Rectal smooth muscle tissue (tissue), 1 donor: ENCODE results near the gene DENND1A.
"Not testable (repeated sequence)": the region's sequence is repeated elsewhere in the genome, so short reads cannot be mapped to it uniquely, and the experiment has no call there.

Experiments
- H3K27ac ChIP-seq: one replicate; pipeline ENCODE4 v1.7.0; 2013; ENCODE audit warnings: low read depth, low read length, inconsistent platforms
- H3K27me3 ChIP-seq: one replicate; pipeline ENCODE4 v1.7.0; 2013; ENCODE audit warnings: low read length; ENCODE audit not compliant: control insufficient read depth, insufficient read depth
- H3K36me3 ChIP-seq: one replicate; pipeline ENCODE4 v1.7.0; 2013; ENCODE audit warnings: low read length; ENCODE audit not compliant: control insufficient read depth, insufficient read depth
- H3K4me1 ChIP-seq: one replicate; pipeline ENCODE4 v1.7.0; 2013; ENCODE audit warnings: low read length; ENCODE audit not compliant: control insufficient read depth, insufficient read depth
- H3K4me3 ChIP-seq: one replicate; pipeline ENCODE4 v1.7.0; 2013; ENCODE audit warnings: low read length
- H3K9ac ChIP-seq: one replicate; pipeline ENCODE4 v1.7.0; 2013; ENCODE audit warnings: low read length

DENND1A gene

DNA sequence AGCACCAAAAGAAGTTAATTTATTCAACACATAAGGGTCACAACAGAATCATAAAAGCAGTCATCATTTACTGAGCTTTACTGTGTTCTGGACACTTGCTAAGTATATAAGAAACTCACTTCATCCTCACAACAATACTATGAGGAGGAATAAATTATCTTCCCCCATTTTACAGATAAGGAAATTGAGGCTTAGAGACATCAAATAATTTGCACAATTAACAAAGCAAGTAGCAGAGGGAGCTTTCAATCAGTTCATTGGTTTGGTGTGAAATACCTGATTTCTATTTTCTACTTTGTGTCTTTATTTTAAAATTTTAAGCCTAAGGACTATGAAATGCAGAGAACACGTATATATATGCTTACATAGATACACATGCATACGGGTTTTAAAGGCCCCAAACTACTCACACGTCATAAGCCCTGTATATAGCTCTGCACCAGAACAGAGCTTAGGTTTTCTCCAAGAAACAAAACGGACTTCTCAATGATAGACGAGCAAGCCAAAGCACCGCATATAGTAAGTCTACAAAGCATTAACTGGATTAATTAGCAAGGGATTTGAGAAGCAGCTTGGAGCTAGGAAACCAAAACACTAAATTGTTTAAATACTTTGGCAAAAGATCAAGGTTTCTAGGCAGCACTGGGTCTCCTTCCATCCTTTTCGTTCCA lies 95.6 kb downstream of the DENND1A start:
- Histone ChIP-seq H3K27ac (no peak overlapping the region), H3K4me3 (no peak overlapping the region), H3K27me3 (no peaks in the 10 kb centered on the region), H3K36me3 (no peaks in the 10 kb centered on the region), H3K9ac (no peak overlapping the region), H3K4me1 (peaks cover 2% of the 10 kb centered on the region)

GRCh38 chr9:123832858-123833650 lies 96.9 kb downstream of the DENND1A start:
- H3K4me3 ChIP-seq, result no peak overlapping the region

GRCh38 chr9:123832176-123832575 lies 97.8 kb downstream of the DENND1A start:
- Histone ChIP-seq H3K9ac (no peak overlapping the region), H3K4me3 (no peak overlapping the region), H3K4me1 (peaks cover 2% of the 10 kb centered on the region), H3K27me3 (no peaks in the 10 kb centered on the region), H3K36me3 (no peaks in the 10 kb centered on the region), H3K27ac (no peak overlapping the region)

More at GRCh38 chr9:123832858-123833650, 96.9 kb downstream of the DENND1A start:
- no peaks in the 10 kb centered on the region for H3K36me3 ChIP-seq
- H3K4me1 ChIP-seq, result peaks cover 2% of the 10 kb centered on the region
- H3K27ac ChIP-seq, result no peak overlapping the region
- H3K9ac ChIP-seq, result no peak overlapping the region
- no peaks in the 10 kb centered on the region for H3K27me3 ChIP-seq

DNA sequence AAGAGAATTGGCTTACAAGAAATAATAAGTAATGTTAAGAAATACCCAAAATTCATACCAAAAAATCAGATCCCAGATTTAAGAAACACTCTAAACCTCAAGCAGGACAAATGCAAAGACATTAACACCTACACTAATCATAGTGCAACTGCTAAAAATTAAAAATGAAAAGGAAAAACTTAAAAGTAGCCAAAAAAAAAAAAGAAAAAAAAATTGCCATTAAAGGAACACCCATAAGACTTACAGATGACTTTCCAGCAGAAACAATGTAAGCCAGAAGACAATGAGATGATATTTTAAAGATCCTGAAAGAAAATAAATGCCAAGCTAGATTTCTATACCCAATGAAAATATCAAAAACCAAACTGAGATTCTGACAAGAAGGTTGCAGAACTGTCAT lies 101.5 kb downstream of the DENND1A start:
- no peaks in the 10 kb centered on the region for H3K36me3 ChIP-seq
- no peak overlapping the region for H3K4me3 ChIP-seq
- no peaks in the 10 kb centered on the region for H3K27me3 ChIP-seq
- no peaks in the 10 kb centered on the region for H3K4me1 ChIP-seq
- no peak overlapping the region for H3K27ac ChIP-seq
- no peak overlapping the region for H3K9ac ChIP-seq

- Histone ChIP-seq H3K36me3 (no peaks in the 10 kb centered on the region), H3K9ac (no peak overlapping the region), H3K4me3 (no peak overlapping the region), H3K4me1 (no peaks in the 10 kb centered on the region), H3K27me3 (no peaks in the 10 kb centered on the region), H3K27ac (no peak overlapping the region)
Measured at GRCh38 chr9:123825342-123826060, 104.4 kb downstream of the DENND1A start.

GRCh38 chr9:123823194-123823947 lies 106.6 kb downstream of the DENND1A start:
- Histone ChIP-seq H3K27me3 (no peaks in the 10 kb centered on the region), H3K27ac (no peak overlapping the region), H3K36me3 (no peaks in the 10 kb centered on the region), H3K4me1 (no peaks in the 10 kb centered on the region), H3K9ac (no peak overlapping the region), H3K4me3 (no peak overlapping the region)

GRCh38 chr9:123821619-123822018 lies 108.3 kb downstream of the DENND1A start:
- Histone ChIP-seq H3K4me1 (no peaks in the 10 kb centered on the region), H3K36me3 (no peaks in the 10 kb centered on the region), H3K4me3 (no peak overlapping the region), H3K27ac (no peak overlapping the region), H3K9ac (no peak overlapping the region), H3K27me3 (no peaks in the 10 kb centered on the region)

DNA sequence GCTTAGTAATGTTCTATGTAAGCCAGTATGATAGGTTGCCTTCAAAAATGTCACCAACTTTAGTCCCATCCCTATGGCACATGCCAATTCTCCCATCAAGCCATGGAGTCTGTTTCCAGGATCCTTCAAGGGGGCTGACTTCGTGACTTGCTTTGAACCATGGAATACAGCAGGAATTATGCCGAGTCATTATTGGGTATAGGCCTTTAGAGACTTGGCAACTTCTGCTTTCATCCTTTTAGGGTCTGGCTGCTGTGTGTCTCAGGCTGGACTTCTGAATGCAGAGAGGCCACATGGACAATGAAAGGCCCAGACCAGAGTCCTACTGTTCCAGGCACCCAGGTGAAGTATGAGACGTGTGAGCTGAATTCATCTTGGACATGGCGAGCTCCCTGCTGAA lies 109.8 kb downstream of the DENND1A start:
- no peaks in the 10 kb centered on the region for H3K27me3 ChIP-seq
- no peak overlapping the region for H3K4me3 ChIP-seq
- no peak overlapping the region for H3K27ac ChIP-seq
- no peak overlapping the region for H3K9ac ChIP-seq
- H3K36me3 ChIP-seq, result no peaks in the 10 kb centered on the region
- no peaks in the 10 kb centered on the region for H3K4me1 ChIP-seq

DNA sequence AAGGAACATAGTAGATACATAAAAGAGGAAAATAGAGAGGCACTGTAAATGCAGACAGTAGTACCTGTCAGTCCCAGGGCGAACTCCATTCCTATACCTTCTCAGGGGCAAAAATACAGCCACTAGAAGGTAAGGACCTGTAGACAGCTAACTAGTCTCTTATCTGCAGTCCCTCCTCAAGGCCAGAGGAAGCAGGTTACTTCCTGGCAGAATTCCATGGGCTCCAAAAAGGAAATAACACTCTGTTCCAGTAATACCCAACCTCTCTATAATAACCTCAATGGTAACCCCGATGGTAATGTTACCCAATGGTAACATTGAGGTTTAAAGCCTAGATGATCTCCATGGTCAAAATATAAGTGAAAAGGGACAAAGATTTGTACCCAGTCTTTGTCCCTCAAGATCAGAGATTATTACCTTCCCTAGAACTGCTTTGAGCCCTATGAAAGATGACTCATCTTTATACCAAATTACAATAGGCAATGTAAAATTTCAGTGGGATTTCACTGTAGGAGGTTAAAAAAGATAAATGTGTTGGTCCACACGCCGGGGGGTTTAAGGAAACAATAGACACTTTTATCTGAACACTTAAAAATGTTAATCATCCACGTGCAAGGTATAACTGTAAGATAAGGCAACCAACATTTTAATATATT lies 113.0 kb downstream of the DENND1A start:
- Histone ChIP-seq H3K4me3 (no peak overlapping the region), H3K4me1 (no peaks in the 10 kb centered on the region), H3K36me3 (no peaks in the 10 kb centered on the region), H3K27me3 (no peaks in the 10 kb centered on the region), H3K9ac (no peak overlapping the region), H3K27ac (no peak overlapping the region)

DNA sequence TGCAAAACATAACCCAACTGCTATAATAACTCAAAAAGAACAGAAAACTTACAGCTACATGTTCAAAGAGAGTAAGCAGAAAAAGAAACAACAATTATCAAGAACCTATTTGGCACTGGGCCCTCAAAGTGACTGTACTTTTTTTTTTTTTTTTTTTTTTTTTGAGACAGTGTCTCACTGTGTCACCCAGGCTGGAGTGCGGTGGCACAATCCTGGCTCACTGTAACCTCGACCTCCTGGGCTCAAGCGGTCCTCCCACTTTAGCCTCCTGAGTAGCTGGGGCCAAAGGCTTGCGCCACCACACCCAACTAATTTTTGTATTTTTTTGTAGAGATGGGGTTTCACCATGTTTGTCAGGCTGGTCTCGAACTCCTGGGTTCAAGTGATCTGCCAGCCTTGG lies 114.1 kb downstream of the DENND1A start:
- H3K4me1 ChIP-seq, H3K36me3 ChIP-seq, H3K27ac ChIP-seq, H3K4me3 ChIP-seq, H3K27me3 ChIP-seq, H3K9ac ChIP-seq: not testable (repeated sequence)

DNA sequence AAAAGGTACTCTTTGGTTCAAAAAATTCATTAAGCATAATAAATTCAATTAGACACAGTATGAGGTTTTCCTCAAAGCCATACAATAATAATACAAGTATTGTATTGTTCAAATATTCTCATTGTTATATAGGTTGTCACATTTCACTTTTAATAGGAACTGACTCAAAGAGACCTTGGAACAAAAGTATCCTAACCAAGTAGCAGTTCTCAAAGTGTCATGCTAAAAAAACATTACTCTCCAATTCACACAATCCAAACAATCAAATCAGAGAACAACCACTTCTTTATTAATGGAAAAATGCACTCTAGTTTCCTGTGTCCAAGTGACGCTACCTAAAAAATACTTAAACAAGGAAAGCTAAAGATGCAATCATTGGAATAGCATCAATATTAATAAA lies 115.4 kb downstream of the DENND1A start:
- Histone ChIP-seq H3K27me3 (no peaks in the 10 kb centered on the region), H3K27ac (no peak overlapping the region), H3K36me3 (no peaks in the 10 kb centered on the region), H3K9ac (no peak overlapping the region), H3K4me1 (no peaks in the 10 kb centered on the region), H3K4me3 (no peak overlapping the region)

DNA sequence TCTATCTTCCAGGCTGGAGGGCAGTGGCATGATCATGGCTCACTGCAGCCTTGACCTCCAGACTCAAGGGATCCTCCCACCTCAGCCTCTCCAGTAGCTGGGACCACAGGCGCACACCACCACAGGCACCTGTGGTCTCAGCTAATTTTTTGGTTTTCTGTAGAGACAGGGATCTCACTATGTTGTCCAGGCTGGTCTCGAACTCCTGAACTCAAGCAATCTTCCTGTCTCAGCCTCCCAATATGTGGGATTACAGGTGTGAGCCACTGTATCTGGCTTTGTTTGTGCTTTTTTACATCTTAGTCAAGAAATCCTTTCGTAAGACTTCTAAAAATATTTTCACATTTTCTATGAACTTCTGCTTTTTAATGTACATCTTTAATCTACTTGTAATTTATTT lies 116.9 kb downstream of the DENND1A start:
- H3K27me3 ChIP-seq, result no peaks in the 10 kb centered on the region

More for the DNA sequence above, 116.9 kb downstream of the DENND1A start:
- Histone ChIP-seq H3K36me3 (no peaks in the 10 kb centered on the region), H3K27ac (no peak overlapping the region), H3K9ac (no peak overlapping the region), H3K4me3 (no peak overlapping the region), H3K4me1 (no peaks in the 10 kb centered on the region)
